Inflammatory macrophage treated with lipopolysaccharide for 1 hour (primary cell): ENCODE results near the gene MAP3K21.

Source experiments
- DNase-seq, 2 donors: peaks; one replicate each; pipeline ENCODE4 v3.0.0-alpha.2; 2020 to 2022

Gene MAP3K21

GRCh38 chr1:233360525-233361102, 33.1 kb downstream of the MAP3K21 start:
- no peak for DNase-seq

- no peak for DNase-seq
Observed at GRCh38 chr1:233361876-233362275, 34.4 kb downstream of the MAP3K21 start.

- DNase-seq = no peak
Observed at GRCh38 chr1:233362743-233363142, 35.2 kb downstream of the MAP3K21 start.

- DNase-seq = no peak
Observed at GRCh38 chr1:233364026-233364425, 36.5 kb downstream of the MAP3K21 start.

- DNase-seq = peak; percentile 3 to 47
Observed at GRCh38 chr1:233364695-233365539, 37.4 kb downstream of the MAP3K21 start.

GRCh38 chr1:233366575-233366974, 39.1 kb downstream of the MAP3K21 start:
- DNase-seq = no peak

GRCh38 chr1:233367057-233367803, 39.7 kb downstream of the MAP3K21 start:
- DNase-seq = no peak

GRCh38 chr1:233368106-233368788, 40.7 kb downstream of the MAP3K21 start:
- DNase-seq = no peak

- DNase-seq = no peak
Observed at GRCh38 chr1:233368789-233369130, 41.2 kb downstream of the MAP3K21 start.

- DNase-seq = no peak
Observed at GRCh38 chr1:233372218-233373120, 44.9 kb downstream of the MAP3K21 start.

- no peak for DNase-seq
Observed at GRCh38 chr1:233373226-233373625, 45.7 kb downstream of the MAP3K21 start.

- DNase-seq = no peak
Observed at GRCh38 chr1:233375653-233376052, 48.1 kb downstream of the MAP3K21 start.

GRCh38 chr1:233376382-233377110, 49.0 kb downstream of the MAP3K21 start:
- no peak for DNase-seq

GRCh38 chr1:233379869-233380438, 52.4 kb downstream of the MAP3K21 start:
- peak in 1 of 2 donors; percentile 1 for DNase-seq

GRCh38 chr1:233381806-233382205, 54.3 kb downstream of the MAP3K21 start:
- DNase-seq = no peak

- DNase-seq = no peak
Observed at GRCh38 chr1:233383984-233384383, 56.5 kb downstream of the MAP3K21 start.

- DNase-seq = no peak
Observed at GRCh38 chr1:233386336-233386735, 58.8 kb downstream of the MAP3K21 start.

GRCh38 chr1:233387585-233387984, 60.1 kb downstream of the MAP3K21 start:
- no peak for DNase-seq

- DNase-seq = peak; percentile 27
Observed at GRCh38 chr1:233389169-233389568, 61.6 kb downstream of the MAP3K21 start.

- no peak for DNase-seq
Observed at GRCh38 chr1:233389893-233390292, 62.4 kb downstream of the MAP3K21 start.
